OCI-LY3 (cell line): ENCODE measurements around the gene RTN4RL1.

Experiments used
- EZH2phosphoT487 ChIP-seq: fragments of 200-600 bp; shearing (Covaris generic); IDR thresholded peaks from 2 replicates; pipeline ENCODE4 v1.6.1; 2018; ENCODE audit warnings: antibody characterized with exemption, mixed run types, low read depth
- TF ChIP-seq, protein P1 (sequence below): fragments of 200-600, 300-600 bp; sonication (generic); IDR thresholded peaks from 2 replicates; pipeline ENCODE4 v1.5.1; 2014; ENCODE audit warnings: antibody characterized with exemption, low read length, low read depth

DNA sequence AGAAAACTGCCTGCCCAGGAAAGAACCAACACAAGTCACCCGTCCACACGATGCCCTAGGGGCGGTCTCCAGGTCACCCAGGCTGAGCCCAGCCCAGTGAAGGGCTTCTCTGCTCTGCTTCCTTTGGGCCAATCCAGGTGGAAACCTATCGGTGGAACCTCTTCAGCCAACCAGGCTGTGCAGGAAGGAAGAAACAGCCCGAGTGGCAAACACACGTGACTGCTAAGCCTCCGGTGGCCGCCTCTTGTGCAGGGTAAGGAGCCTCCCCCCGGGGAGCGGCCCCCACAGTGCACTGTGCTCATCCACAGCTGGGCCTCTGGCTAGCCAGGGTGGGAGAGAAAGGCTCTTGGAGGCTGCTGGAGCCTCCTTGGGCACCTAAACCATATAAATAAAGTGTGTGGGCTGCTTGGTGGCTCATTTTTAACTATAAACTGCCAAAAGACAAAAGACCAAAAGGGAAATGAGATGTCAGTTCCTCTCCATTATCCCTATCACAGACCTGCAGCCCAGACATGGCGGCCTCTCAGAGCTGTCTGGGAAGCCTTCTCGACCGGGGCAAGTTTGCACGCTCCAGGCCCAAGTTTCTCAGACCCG lies 2.4 kb downstream of the RTN4RL1 start:
- TF ChIP-seq, protein P1, sequence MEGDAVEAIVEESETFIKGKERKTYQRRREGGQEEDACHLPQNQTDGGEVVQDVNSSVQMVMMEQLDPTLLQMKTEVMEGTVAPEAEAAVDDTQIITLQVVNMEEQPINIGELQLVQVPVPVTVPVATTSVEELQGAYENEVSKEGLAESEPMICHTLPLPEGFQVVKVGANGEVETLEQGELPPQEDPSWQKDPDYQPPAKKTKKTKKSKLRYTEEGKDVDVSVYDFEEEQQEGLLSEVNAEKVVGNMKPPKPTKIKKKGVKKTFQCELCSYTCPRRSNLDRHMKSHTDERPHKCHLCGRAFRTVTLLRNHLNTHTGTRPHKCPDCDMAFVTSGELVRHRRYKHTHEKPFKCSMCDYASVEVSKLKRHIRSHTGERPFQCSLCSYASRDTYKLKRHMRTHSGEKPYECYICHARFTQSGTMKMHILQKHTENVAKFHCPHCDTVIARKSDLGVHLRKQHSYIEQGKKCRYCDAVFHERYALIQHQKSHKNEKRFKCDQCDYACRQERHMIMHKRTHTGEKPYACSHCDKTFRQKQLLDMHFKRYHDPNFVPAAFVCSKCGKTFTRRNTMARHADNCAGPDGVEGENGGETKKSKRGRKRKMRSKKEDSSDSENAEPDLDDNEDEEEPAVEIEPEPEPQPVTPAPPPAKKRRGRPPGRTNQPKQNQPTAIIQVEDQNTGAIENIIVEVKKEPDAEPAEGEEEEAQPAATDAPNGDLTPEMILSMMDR: no peak
- TF ChIP-seq EZH2phosphoT487: no peak
